ENCODE measurements around the gene GPR108.

The GPR108 gene

DNA sequence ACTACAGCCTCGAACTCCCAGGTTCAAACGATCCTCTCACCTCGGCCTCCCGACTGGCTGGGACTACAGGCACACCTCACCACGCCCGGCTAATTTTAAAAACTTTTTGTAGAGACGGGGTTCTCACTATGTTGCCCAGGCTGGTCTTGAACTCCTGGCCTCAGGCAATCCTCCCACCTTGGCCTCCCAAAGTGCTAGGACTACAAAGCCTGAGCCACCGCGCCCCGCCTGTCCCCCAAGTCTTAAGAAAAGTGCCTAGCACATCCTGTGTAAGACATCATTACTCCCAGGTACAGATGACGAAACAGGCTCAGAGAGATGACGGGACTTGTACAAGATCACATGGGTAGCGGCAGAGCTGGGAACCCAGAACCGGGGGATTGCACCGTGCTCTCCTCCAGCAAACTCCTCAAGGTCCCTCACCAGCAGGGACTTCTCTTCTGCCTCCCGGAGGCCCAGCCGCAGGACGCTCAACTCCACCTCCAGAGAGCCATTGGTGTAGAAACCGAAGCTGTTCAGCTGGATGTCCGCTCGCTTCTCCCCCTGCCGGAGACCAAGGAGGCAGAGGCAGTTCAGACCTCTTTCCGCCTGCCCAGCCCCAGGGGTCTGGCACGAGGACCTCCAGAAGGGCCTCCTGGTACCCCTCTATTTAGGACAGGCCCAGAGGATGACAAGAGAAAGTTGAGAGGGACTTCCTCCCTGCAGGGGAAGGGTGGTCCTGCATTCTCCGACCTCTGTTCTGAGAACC lies 1.0 kb downstream of the GPR108 start:
- no peak for DNase-seq

- no peak for DNase-seq
Observed at GRCh38 chr19:6735181-6735911, 2.0 kb downstream of the GPR108 start.

GRCh38 chr19:6734096-6734696 lies 3.2 kb downstream of the GPR108 start:
- DNase-seq = no peak

DNA sequence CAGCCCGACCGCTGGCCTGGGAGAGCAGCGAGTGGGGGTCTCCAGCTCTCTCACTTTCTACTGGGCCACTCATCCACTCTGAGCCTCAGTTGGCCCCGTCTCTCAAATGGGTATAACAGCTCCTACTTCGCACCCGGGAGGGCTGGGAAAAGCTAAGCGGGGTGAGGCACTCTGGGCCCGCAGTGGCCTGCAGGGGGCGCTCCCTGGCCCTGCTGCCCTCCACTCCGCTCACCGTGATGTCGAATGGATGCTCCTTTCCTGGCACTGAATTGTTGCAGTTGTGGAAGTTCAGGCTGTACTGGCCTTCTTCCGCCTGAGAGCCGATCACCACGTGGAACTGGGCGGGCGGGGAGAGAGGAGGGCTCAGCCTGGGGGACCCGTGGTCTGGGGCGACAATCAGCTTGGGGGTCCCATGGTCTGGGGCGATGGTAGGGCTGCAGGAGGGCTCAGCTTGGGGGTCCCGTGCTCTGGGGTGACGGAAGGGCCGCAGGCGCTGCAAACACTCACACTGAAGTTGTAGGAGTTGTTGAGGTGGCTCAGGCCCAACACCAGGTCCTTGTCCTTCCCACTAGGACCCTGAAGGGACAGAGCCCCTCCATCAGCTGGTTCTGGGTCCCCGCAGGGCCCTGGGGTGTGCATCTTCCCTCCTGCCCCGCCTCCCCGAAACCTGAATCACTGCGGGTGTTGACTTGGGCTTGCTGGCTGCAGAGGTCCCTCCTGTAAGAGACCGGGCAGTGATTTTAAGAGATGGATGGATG lies 3.9 kb downstream of the GPR108 start:
- DNase-seq = no peak

DNA sequence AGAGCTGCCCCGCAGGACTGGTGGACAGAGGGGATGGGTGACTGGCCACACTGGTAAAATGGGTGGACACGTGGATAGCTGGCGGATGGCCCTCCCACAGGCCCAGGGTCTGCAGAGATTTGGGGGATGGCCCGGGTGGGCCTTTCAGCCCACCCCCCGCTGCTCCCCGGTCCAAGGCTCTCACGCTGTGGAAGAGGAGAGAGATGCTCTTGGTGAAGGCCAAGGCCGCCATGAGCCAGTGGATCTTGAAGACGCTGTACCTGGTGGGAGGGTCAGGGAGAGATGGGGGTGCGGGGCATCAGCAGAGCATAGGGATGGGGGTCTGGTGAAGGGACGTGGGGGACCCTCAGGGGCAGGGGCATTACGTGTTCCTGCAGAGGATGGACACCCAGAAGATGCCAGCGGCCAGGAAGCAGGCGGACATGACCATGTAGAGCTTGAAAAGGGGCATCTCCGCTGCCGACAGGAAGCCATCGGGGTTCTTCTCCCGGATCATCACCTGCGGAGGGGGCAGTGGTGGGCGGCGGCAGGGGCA lies 4.5 kb downstream of the GPR108 start:
- DNase-seq = no peak

DNA sequence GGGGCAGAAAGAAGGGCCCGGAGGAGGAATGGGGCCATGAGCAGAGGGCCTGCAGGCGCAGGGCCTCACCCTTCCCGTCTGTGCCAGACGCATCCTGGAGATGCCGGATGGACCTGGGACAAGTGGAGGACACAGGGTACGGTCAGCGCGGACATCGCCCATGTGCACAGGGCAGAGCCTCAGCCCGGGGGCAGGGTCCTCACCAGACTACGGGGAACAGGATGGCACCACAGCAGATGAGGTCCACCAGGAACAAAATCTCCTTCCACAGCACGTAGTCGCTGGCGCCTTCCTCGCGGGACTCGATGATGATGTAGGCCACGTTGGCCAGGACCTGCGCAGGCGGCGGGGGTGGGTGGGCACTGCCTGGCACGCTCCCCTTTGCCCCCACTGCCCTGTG lies 5.6 kb downstream of the GPR108 start:
- DNase-seq = no peak

DNA sequence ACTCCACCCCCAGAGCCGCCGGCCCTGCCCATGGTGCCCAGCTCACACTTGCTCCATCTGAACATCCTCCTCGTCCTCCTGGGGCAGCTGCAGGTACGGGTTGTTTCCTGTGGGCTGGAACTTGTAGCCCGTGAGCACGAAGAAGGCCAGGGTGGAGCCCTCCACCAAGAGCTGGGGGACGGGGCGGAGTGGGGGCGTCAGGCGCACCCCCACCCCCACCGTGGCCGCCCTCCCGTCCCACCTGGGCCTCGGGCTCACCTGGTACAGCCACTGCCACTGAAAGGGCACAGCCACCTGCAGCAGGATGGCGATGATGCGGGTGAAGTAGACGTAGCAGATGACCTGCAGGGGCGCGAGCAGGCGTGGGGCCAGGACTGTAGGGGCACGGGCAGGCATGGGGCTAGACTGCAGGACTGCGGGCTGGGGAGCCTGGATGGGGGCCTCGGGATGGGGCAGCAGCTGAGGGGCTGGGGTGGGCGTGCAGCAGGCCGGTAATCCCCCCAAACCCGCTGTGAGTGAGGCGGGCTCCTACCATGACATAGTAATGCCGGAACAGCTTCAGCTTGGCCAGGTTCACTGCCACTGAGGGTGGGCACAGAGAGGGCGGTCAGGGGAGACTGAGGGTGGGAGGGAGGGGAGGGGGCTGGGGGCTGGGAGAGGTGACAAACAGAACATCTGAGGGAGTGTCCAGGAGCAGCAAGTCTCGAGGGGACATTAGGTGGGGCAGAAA lies 6.3 kb downstream of the GPR108 start:
- no peak for DNase-seq

GRCh38 chr19:6730153-6730804 lies 7.1 kb downstream of the GPR108 start:
- DNase-seq = no peak

DNA sequence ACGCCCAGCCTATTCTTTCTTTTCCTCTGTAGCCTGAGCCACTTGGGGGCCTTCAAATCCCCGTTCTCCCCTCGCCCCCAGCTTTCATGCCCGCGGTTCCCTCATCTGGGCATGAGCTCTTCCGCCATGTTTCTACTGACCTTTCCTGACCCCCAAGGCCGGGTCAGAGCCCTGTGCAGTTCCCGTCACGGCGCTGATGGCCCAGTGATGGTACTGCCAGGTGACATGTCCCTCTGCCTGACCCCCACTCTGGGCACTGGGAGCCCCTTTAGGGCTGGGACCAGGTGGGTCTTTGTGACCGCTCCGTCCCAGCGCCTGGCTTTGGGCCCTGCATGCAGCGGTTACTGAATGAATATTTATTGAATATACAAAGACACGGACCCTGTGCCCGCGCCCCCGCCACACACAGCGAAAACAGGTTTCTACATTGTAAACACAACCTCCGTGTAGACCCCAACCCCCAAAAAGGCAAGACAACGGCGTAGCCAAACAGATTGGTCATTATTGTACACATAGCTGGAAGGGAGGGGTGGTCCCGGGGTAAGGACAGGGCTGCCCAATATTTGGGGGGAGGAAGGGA lies 7.7 kb downstream of the GPR108 start:
- no peak for DNase-seq

DNA sequence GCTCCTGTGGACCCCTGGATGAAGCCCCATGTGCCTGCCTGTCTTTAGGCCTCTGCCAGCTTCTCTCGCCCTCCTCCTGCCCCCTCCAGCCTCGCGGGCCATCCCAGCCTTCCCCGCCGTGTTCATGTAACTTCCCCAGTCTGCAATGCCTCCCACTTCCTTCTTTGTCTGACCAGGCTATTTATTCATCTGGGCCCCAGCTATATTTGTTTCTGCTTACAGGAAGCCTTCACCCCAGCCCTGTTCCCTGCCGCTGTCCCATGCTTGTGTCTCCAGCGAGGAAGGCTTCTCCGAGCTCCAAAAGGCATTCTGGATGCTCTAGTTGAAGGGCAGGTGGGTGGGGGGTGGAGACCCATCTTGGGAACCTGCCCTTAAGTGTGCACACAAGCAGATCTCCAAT lies 9.0 kb downstream of the GPR108 start:
- DNase-seq = no peak

GRCh38 chr19:6725513-6726231 lies 11.7 kb downstream of the GPR108 start:
- no peak for DNase-seq

DNA sequence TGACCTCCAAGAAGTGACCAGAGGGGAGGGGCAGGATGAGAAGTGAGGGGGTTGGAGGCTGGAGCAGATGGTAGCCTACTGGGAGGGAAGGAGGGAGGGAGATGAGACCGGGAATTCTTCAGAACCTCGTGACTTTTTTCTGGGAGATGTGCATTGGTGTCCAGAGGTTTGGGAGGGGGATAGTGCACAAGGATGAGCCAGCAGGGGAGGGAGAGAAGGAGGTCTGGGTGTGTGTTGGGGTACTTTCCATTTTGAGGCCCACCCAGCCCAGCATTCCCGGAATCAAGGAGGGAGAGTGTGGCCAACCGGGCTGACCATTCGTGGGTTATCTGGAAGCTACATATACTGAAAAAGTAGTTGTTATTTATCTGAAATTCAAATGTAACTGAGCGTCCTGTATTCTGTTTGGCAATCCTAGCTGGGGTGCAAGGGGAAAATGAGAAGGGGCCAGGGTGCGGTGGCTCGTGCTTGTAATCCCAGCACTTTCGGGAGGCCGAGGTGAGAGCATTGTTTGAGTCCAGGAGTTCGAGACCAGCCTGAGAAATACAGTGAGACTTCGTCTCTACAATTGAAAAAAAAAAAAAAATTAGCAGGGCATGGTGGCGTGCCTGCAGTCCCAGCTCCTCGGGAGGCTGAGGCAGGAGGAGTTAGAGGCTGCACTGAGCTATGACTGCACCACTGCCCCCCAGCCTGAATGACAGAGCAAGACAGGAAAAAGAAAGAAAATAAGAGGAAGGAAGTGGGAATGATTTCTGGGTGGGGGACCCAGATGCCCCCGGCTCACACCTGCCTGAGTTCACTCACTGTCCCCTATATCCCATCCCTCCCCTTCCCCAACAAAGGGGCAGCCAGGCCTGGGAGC lies 12.5 kb downstream of the GPR108 start:
- no peak for DNase-seq

DNA sequence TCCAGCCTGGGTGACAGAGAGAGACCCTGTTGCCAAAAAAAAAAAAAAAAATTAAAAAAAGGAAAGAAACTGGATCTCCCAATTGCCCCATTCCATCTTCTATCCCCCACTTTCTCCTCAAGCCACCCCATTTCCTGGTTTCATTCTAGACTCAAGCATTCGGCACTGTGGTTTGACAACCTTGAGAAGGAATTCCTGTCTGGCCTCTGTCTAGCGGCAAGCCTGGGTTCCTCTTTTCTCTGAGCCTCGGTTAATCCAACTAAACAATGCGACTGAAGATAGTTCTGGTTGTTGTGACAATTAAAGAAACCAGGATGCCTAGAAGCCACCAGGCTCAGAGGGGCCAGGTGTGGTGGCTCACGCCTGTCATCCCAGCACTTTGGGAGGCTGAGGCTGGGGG lies 13.6 kb downstream of the GPR108 start:
- DNase-seq = no peak

GRCh38 chr19:6723108-6723618 lies 14.2 kb downstream of the GPR108 start:
- DNase-seq = no peak

GRCh38 chr19:6721773-6722172 lies 15.6 kb downstream of the GPR108 start:
- no peak for DNase-seq

GRCh38 chr19:6721138-6721474 lies 16.3 kb downstream of the GPR108 start:
- DNase-seq = no peak

DNA sequence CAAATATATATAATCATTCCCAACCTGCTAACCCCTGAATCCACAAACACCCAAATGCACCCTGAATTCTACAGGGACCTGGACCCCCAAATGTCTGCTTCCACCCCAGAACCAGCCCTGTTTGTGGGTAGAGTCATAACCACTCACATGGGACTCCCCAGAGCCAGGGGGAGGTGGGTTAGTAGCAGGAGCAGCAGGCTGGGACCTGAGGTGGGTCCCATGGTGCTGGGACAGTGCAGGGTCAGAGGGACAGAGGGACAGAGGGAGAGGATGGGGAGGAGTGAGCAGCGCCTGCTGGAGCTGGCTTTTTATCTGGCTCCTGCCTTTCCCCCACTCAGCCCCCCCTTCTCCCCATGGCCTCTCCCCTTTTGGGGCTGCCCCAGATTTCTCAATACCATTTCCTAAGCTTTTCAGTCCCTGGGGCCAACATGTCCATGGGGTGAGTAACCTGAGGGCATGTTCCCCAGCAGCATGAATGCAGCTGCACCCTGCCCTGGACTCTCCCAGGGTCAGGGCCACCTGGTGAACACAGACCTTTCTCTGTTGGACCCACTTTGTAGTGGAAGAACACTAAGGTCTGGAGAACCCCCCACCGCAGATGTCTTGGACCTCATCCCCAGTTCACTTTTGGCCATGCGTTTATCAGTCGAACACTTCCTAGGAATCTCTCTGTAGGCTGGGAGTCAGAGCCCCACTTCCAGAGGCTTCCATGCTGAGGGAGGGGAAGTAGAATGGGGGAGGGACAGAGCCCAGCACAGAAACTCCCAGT lies 16.8 kb downstream of the GPR108 start, which contains the start of gene C3:
Gene C3 (minus strand): TSS at position 282 of the 769 bp plus-strand sequence. CDS start 61 bp downstream, at position 221.
- DNase-seq = no peak

DNA sequence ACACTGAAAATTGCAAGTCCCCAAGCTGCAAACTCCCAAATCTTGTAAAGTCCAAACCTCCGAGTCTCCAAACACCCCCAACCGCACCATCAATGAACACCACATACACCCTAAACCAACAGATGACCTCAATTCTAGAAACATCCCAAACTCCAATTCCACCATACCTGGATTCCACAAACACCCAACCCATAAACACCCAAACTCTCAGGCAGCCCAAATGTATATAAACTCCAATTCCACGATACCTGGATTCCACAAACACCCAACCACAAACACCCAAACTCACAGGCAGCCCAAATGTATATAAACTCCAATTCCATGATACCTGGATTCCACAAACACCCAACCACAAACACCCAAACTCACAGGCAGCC lies 17.4 kb downstream of the GPR108 start:
- DNase-seq = no peak

DNA sequence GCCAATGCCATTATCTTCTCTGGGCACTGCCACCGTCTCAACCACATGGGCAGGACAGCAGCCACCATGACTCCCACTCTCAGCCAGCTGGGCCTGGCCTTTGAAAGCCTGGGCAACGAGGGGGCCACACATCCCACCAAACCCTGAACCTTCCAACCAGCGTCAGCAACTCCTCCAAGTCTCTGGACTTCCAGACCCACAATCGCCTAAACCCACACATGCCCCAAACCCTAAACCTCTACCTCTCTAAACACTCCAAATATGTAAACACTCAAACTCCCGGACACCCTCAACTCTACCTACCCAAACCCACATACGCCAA lies 17.9 kb downstream of the GPR108 start:
- DNase-seq = no peak

Data from NCI-H2171 treated with DMSO at 0.1 percent for 48 hours (cell line).